Stimulated activated CD8-positive, alpha-beta memory T cell treated with anti-CD3 and anti-CD28 coated beads, Interleukin-12 subunit alpha, Interleukin-12 subunit beta, amount 100 ng/mL, for 1 hour (primary cell): ENCODE results near the gene UBQLNL.
A peak's percentile ranks its signal among the peaks of the same experiment; 100 is the strongest.

ENCODE experiments used
- DNase-seq: peaks from one replicate; pipeline ENCODE4 v3.0.0-alpha.2; 2020; ENCODE audit warnings: low read depth

The UBQLNL gene

GRCh38 chr11:5507177-5507932 is 9.1 kb downstream of the UBQLNL start:
- DNase-seq = no peak

GRCh38 chr11:5505363-5506048 is 11.0 kb downstream of the UBQLNL start:
- no peak for DNase-seq

DNA sequence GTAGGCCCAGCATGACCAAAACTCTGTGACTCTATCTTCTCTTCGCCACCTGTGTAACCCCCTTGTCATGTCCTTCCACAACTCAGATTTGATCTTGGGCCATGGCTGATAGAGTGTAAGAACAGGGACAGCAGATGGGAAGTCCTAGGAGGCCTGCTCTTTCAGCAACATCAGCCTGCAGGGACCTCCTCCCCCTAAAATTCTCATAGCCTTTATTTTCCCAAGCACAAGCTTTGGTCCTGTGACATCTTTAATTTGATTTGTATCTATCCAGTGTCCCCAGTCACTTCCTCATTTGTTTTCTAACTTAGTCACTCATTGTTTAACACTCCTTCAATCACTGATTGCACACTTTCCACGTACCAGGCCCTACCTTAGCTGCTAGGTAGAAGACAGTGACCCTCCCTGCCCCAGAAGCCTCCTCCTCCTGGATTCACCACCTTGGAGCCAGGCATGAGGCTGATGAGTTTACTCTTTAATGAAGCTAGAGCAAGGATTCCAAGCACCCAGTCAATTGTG is 12.0 kb downstream of the UBQLNL start:
- DNase-seq = no peak

- no peak for DNase-seq
Measured at GRCh38 chr11:5500393-5500801, 16.1 kb downstream of the UBQLNL start.

DNA sequence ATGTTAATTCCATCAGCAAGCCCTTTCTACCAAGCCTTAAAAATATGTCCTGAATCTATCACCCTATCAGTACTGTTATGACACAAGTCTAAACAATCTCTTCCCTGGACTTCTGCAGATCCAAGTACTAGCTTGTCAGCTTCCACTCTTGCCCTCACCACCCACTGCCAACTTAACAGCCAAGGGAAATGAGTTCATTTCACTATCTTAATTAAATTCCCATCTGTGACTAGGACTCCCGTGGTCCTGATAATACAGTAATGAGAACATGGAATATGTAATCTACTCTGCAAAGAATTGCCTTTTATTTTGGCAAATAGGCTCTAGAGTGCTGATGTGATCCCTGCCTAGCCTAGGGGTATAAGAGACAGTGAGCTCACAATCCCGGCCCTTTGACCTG is 16.8 kb downstream of the UBQLNL start:
- DNase-seq = no peak

DNA sequence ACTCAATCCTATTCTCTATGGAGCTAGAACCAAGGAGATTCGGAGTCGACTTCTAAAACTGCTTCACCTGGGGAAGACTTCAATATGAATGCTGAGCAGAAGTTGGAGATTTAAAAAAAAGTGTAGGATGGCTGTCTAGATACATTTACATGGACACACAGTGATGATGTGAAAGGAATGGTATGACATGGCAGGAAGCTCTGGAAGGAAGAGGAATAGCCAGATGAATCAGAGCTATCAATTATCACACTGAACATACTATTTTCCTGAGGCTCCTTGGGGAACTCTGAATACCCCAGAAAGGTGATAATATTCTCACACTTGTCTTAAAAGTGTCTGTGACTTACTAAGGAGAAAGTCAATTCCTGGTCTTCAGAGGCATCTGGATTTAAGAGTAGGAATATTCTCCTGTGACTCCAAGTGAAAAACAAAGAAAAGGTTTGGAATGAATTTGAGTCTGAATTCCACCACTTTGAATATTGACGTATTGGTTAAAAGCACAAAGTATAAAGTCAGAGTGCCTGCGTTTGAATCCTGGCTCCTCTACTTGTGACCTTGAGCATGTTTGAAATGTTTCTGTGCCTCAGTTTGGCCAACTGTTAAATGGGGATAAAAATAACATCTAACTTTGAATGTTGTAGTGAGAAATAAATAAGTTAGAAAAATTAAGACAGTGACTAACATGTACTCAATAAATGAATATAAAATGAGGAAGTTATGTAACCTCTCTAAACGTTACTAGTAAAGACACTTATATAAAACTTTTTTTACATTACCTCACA is 26.7 kb downstream of the UBQLNL start:
- DNase-seq = no peak

- DNase-seq = no peak
Measured at GRCh38 chr11:5488798-5489399, 27.6 kb downstream of the UBQLNL start.

DNA sequence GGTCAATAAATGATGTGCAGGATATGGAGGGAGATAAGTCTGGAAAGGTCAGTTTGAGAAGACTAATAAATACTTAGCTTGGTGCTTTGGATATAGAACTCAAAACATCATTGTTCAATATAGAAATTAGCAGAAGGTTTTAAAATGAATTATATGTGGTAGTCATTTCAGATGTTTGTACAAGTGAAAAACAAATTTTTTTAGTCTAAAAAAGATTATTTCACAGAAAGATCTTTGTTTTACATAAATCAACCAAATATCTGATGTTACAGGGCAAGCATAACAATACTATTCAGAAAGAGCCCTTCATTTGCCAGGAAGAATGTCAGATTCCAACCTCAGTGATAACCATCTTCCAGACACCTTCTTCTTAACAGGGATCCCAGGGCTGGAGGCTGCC is 28.1 kb downstream of the UBQLNL start, which contains the start of gene OR52D1:
OR52D1 (plus strand) TSS at position 301 of the 400 bp plus-strand sequence; CDS start at position 323, 22 bp downstream.
- no peak for DNase-seq

GRCh38 chr11:5486421-5486820 is 30.1 kb downstream of the UBQLNL start:
- no peak for DNase-seq

- DNase-seq = no peak
Measured at GRCh38 chr11:5486003-5486402, 30.5 kb downstream of the UBQLNL start.

- peak; percentile 8 for DNase-seq
Measured at GRCh38 chr11:5476186-5476819, 40.2 kb downstream of the UBQLNL start.

GRCh38 chr11:5473921-5474320 is 42.6 kb downstream of the UBQLNL start:
- DNase-seq = no peak

- no peak for DNase-seq
Measured at GRCh38 chr11:5467527-5467926, 49.0 kb downstream of the UBQLNL start.
